IPS DF 19.7 (cell line): ENCODE measurements around the gene GAGE13.
A peak's percentile ranks its signal among the peaks of the same experiment; 100 is the strongest.
"Not testable (repeated sequence)": the region's sequence is repeated elsewhere in the genome, so short reads cannot be mapped to it uniquely, and the experiment has no call there.

ENCODE experiments used
- DNase-seq: peaks from one replicate; pipeline ENCODE4 v3.0.0-alpha.2; 2013; ENCODE audit warnings: low read depth, low spot score

GAGE13 gene

GRCh38 chrX:49331282-49331681, at the start of gene GAGE13:
Gene GAGE13, plus strand, starts transcription at chrX:49331582. Its CDS starts 1,156 bp downstream, at chrX:49332738.
- DNase-seq, result not testable (repeated sequence)

- DNase-seq, result peak; percentile 2
Measured at GRCh38 chrX:49282647-49283011, 48.8 kb upstream of the GAGE13 start.

- DNase-seq, result no peak
Measured at GRCh38 chrX:49284212-49284611, 47.2 kb upstream of the GAGE13 start.

GRCh38 chrX:49286136-49286535, 45.2 kb upstream of the GAGE13 start:
- no peak for DNase-seq

GRCh38 chrX:49286581-49286980, 44.8 kb upstream of the GAGE13 start:
- no peak for DNase-seq

- no peak for DNase-seq
Measured at GRCh38 chrX:49287665-49288064, 43.7 kb upstream of the GAGE13 start.

GRCh38 chrX:49290215-49290614, 41.2 kb upstream of the GAGE13 start:
- DNase-seq, result no peak

- no peak for DNase-seq
Measured at GRCh38 chrX:49291615-49292337, 39.6 kb upstream of the GAGE13 start.

- DNase-seq, result no peak
Measured at GRCh38 chrX:49292400-49293362, 38.7 kb upstream of the GAGE13 start.

- not testable (repeated sequence) for DNase-seq
Measured at GRCh38 chrX:49299293-49299692, 32.1 kb upstream of the GAGE13 start.

- no peak for DNase-seq
Measured at GRCh38 chrX:49300703-49301102, 30.7 kb upstream of the GAGE13 start.

GRCh38 chrX:49303346-49303745, 28.0 kb upstream of the GAGE13 start, which contains the start of gene GAGE10:
Gene GAGE10, plus strand, starts transcription at chrX:49303646. Its CDS starts 1,214 bp downstream, at chrX:49304860.
- DNase-seq, result no peak

- DNase-seq, result not testable (repeated sequence)
Measured at GRCh38 chrX:49307775-49308174, 23.6 kb upstream of the GAGE13 start.

- DNase-seq, result no peak
Measured at GRCh38 chrX:49308604-49309269, 22.6 kb upstream of the GAGE13 start.

- peak; percentile 54 for DNase-seq
Measured at GRCh38 chrX:49309401-49309981, 21.9 kb upstream of the GAGE13 start.

- DNase-seq, result no peak
Measured at GRCh38 chrX:49310371-49310770, 21.0 kb upstream of the GAGE13 start.

GRCh38 chrX:49312176-49312575, 19.2 kb upstream of the GAGE13 start:
- no peak for DNase-seq

GRCh38 chrX:49316085-49316484, 15.3 kb upstream of the GAGE13 start:
- DNase-seq, result no peak

- not testable (repeated sequence) for DNase-seq
Measured at GRCh38 chrX:49321737-49322136, 9.6 kb upstream of the GAGE13 start, which contains the start of gene GAGE12J. Gene GAGE12J, plus strand, starts transcription at chrX:49322037. Its CDS starts 1,157 bp downstream, at chrX:49323194.

- DNase-seq, result not testable (repeated sequence)
Measured at GRCh38 chrX:49322266-49322665, 9.1 kb upstream of the GAGE13 start.

- DNase-seq, result not testable (repeated sequence)
Measured at GRCh38 chrX:49323735-49324134, 7.6 kb upstream of the GAGE13 start.
